GM12878 (cell line): ENCODE data around the gene PTGFRN. TPM values are rescaled to one million over a fixed set of nuclear protein-coding genes. Genes with fewer than 3 reads are reported as not detected.

Source experiments
- ATAC-seq: fragments of 200-7000 bp; cut with Tn5 transposase; 3 replicates; pipeline ENCODE4 v1.9.1; 2020; ENCODE audit warnings: mild to moderate bottlenecking, moderate library complexity
- BruUV-seq: library from RNA; stranded (reverse); fragments of 400-500 nt; replicated peaks from 2 replicates; lab custom pipeline; 2021; lab: Mats Ljungman, UMichigan
- CTCF ChIA-PET: fragments of 300-600 bp; sonication (Branson Sonifier 250); formaldehyde crosslinking; extraction: SDS; loops from one replicate; lab custom pipeline; 2021; ENCODE audit warnings: inconsistent platforms; lab: Yijun Ruan, JAX
- POLR2A ChIA-PET: fragments of 350-600 bp; formaldehyde crosslinking; extraction: SDS; loops from one replicate; lab custom pipeline; 2021; ENCODE audit warnings: inconsistent platforms; lab: Charles Lee
- RAD21 ChIA-PET: fragments of 300-600 bp; sonication (Branson Sonifier 250); formaldehyde crosslinking; loops from one replicate; lab custom pipeline; 2023; ENCODE audit warnings: antibody characterized with exemption; ENCODE audit not compliant: unreplicated experiment; lab: Charles Lee
- SMC1A ChIA-PET: fragments of 300-600 bp; sonication (Branson Sonifier 250); formaldehyde crosslinking; loops from one replicate; lab custom pipeline; 2023; ENCODE audit not compliant: unreplicated experiment, uncharacterized antibody; lab: Charles Lee
- DNase-seq: peaks from one replicate; pipeline ENCODE4 v3.0.0-alpha.2; 2011; ENCODE audit warnings: low read depth, low spot score
- FAIRE-seq: peaks from 3 replicates; lab custom pipeline; 2011; peaks lifted over from hg19 to GRCh38; lab: Jason Lieb, UNC
- H2AFZ ChIP-seq: 2 replicates; pipeline ENCODE4 v1.6.0; 2011; ENCODE audit warnings: low read depth, low read length, control low read depth; ENCODE audit not compliant: control insufficient read depth
- H3K27ac ChIP-seq: 2 replicates; pipeline ENCODE4 v1.5.1; 2011; ENCODE audit warnings: control low read depth; ENCODE audit not compliant: control insufficient read depth, insufficient read depth
- H3K27me3 ChIP-seq, 2 experiments: replicated peaks in 1 of 2; 2 replicates each; pipeline versions ENCODE4 v1.6.0 to v1.6.1; 2011; ENCODE audit warnings: low read length in 1 of 2; ENCODE audit not compliant: control insufficient read depth in 2 of 2, insufficient read depth in 2 of 2
- H3K36me3 ChIP-seq, 2 experiments: 2 replicates each; pipeline ENCODE4 v1.5.1; 2011; ENCODE audit warnings: low read length in 1 of 2; ENCODE audit not compliant: control insufficient read depth in 2 of 2, insufficient read depth in 2 of 2
- H3K4me1 ChIP-seq: 2 replicates; pipeline ENCODE4 v1.6.1; 2011; ENCODE audit warnings: mild to moderate bottlenecking, low read length, moderate library complexity, mixed read lengths; ENCODE audit not compliant: control insufficient read depth, insufficient read depth
- H3K4me2 ChIP-seq: 2 replicates; pipeline ENCODE4 v1.6.0; 2011; ENCODE audit warnings: control low read depth; ENCODE audit not compliant: control insufficient read depth, insufficient read depth
- H3K4me3 ChIP-seq: fragments of 200-600 bp; sonication (generic); 2 replicates; pipeline ENCODE4 v1.5.1; 2016
- H3K79me2 ChIP-seq: 2 replicates; pipeline ENCODE4 v1.6.0; 2011; ENCODE audit warnings: low read length; ENCODE audit not compliant: control insufficient read depth, insufficient read depth
- H3K9ac ChIP-seq: 2 replicates; pipeline ENCODE4 v1.8.0; 2011; ENCODE audit warnings: low read length, control low read depth, mixed read lengths; ENCODE audit not compliant: control insufficient read depth, insufficient read depth
- H3K9me3 ChIP-seq: replicated peaks from 3 replicates; pipeline ENCODE4 v1.5.1; 2011; ENCODE audit warnings: mild to moderate bottlenecking, low read length; ENCODE audit not compliant: control insufficient read depth, insufficient read depth
- H4K20me1 ChIP-seq: 2 replicates; pipeline ENCODE4 v1.6.0; 2011; ENCODE audit not compliant: control insufficient read depth, insufficient read depth
- NFIC ChIP-seq: IDR thresholded peaks from 2 replicates; pipeline ENCODE4 v1.6.1; 2012; ENCODE audit warnings: low read depth, mild to moderate bottlenecking, inconsistent platforms, low read length, moderate library complexity
- POLR2A ChIP-seq: IDR thresholded peaks from 2 replicates; pipeline ENCODE4 v1.6.1; 2011; ENCODE audit warnings: low read depth, mild to moderate bottlenecking, low read length
- POLR2AphosphoS5 ChIP-seq: IDR thresholded peaks from 2 replicates; pipeline ENCODE4 v1.6.1; 2011; ENCODE audit warnings: mild to moderate bottlenecking, low read length, inconsistent platforms
- SRF ChIP-seq, 2 experiments: IDR thresholded peaks; 2 replicates each; pipeline ENCODE4 v1.6.1; 2011; ENCODE audit warnings: low read depth in 2 of 2, low read length in 2 of 2, mild to moderate bottlenecking in 1 of 2, moderate library complexity in 1 of 2
- TAF1 ChIP-seq: IDR thresholded peaks from 2 replicates; pipeline ENCODE4 v1.6.1; 2011; ENCODE audit warnings: mild to moderate bottlenecking, low read depth, low read length, borderline replicate concordance
- TBL1XR1 ChIP-seq: IDR thresholded peaks from 2 replicates; pipeline ENCODE4 v1.6.1; 2012; ENCODE audit warnings: low read depth, low read length, improper control_type of control experiment
- ZNF24 ChIP-seq: fragments of 450-650 bp; IDR thresholded peaks from 2 replicates; pipeline ENCODE4 v1.6.1; 2017; ENCODE audit warnings: antibody characterized with exemption, mild to moderate bottlenecking
- ZNF622 ChIP-seq: fragments of 450-650 bp; IDR thresholded peaks from 2 replicates; pipeline ENCODE4 v1.6.1; 2017; ENCODE audit warnings: mild to moderate bottlenecking, inconsistent platforms
- ZZZ3 ChIP-seq: IDR thresholded peaks from 2 replicates; pipeline ENCODE4 v1.6.1; 2011; ENCODE audit warnings: low read depth; ENCODE audit not compliant: control insufficient read depth, insufficient read length
- WGBS: methylation state at CpG from one replicate; pipeline ENCODE4 v1.1.6; 2016; ENCODE audit warnings: low lambda C conversion rate; ENCODE audit not compliant: insufficient replicate concordance, insufficient coverage; ENCODE audit errors: missing lambda C conversion rate; 5-methylcytosine and 5-hydroxymethylcytosine counted together
- in situ Hi-C: fragments of 300-500 bp; cut with MboI; formaldehyde crosslinking; loops from 9 replicates; pipeline ENCODE4 v1.14.3; 2018; ENCODE audit warnings: mixed read lengths
- intact Hi-C: fragments of 100-400 bp; cut with micrococcal nuclease; formaldehyde crosslinking; loops from one replicate; pipeline ENCODE4 v1.14.2; 2022; ENCODE audit not compliant: unreplicated experiment
- polyA plus RNA-seq, 11 experiments: library from polyadenylated mRNA; depleted of rRNA in 4 of 11; unstranded in 6 of 11; stranded (reverse) in 5 of 11; fragments of >200 nt; fragmentation: Nextera tagmentation in 4 of 11; fragmentation: Illumina TruSeq in 1 of 11; extraction: Ambion mirVana in 4 of 11; extraction: Trizol in 1 of 11; gene quantifications; 1 replicate in 1 of 11; 2 replicates in 10 of 11; pipeline versions ENCODE4 v1.2.1 to v1.2.3, GENCODE V29; 2011 to 2016; ENCODE audit warnings: inconsistent platforms in 2 of 11, missing spikeins in 2 of 11, low read depth in 1 of 11
- total RNA-seq, 4 experiments: library from RNA; depleted of rRNA in 3 of 4; stranded (reverse); fragments of >200 nt in 3 of 4; fragmentation: Illumina TruSeq in 1 of 4; extraction: Trizol in 1 of 4; gene quantifications; 2 replicates each; pipeline versions ENCODE4 v1.2.1 to v1.2.3, GENCODE V29; 2013 to 2021
- TF ChIP-seq, protein P1 (sequence below): fragments of 450-650 bp; conservative IDR thresholded peaks from 2 replicates; pipeline ENCODE4 v1.6.1; 2017; ENCODE audit warnings: mild to moderate bottlenecking, moderate library complexity
- TF ChIP-seq, protein P2 (sequence below): IDR thresholded peaks from 2 replicates; pipeline ENCODE4 v1.6.1; 2011; ENCODE audit warnings: low read depth, mild to moderate bottlenecking, low read length, moderate library complexity, borderline replicate concordance; ENCODE audit errors: extremely low read depth
- TF ChIP-seq, protein P3 (sequence below): IDR thresholded peaks from 2 replicates; pipeline ENCODE4 v1.6.1; 2012; ENCODE audit warnings: improper control_type of control experiment, low read depth, low read length; ENCODE audit not compliant: insufficient replicate concordance

PTGFRN gene
- total and polyA plus RNA-seq, 10 of the 15 experiments (the other 5 are each of a cell fraction or from before 2014, with no cell fraction given), result 2.7 to 8.3 (median 5.1) TPM

DNA sequence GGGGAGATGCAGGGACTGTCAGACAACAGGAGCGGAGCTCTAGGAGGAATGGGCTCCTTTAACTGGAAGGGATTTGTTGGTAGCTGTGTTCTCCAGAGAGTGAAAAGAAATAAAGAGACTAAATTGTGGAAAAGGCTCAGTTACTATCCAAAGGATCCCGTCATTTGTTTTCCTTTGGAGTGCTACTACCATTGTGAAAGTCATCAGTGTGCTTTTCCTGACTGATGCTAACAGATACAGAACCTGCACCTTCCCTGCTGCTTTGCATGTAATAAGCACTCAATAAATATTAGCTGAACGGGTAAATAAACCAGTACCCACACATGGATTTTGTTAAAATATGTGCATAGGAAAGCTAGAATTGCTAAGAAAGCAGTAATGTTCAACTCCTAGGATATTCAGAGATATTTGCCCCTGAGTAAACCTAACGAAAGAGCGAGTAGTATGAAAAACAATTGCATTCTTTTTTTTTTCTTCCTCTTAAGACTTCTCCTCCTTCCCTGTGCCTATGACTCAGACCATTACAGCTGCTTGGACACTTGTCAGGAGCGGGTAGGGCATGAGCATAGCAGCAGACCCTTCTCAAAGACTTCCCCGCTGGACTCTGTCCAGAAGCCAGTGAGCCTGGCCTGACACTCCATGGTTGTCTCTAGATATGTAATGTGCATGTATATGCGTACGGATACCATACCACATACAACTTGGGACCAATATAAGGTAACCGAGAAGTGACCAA lies 41.7 kb downstream of the PTGFRN start (continued):
- TF ChIP-seq, protein P1, sequence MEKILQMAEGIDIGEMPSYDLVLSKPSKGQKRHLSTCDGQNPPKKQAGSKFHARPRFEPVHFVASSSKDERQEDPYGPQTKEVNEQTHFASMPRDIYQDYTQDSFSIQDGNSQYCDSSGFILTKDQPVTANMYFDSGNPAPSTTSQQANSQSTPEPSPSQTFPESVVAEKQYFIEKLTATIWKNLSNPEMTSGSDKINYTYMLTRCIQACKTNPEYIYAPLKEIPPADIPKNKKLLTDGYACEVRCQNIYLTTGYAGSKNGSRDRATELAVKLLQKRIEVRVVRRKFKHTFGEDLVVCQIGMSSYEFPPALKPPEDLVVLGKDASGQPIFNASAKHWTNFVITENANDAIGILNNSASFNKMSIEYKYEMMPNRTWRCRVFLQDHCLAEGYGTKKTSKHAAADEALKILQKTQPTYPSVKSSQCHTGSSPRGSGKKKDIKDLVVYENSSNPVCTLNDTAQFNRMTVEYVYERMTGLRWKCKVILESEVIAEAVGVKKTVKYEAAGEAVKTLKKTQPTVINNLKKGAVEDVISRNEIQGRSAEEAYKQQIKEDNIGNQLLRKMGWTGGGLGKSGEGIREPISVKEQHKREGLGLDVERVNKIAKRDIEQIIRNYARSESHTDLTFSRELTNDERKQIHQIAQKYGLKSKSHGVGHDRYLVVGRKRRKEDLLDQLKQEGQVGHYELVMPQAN, result no peak
- TF ChIP-seq ZNF24 (no peak), ZNF622 (no peak), ZZZ3 (no peak), POLR2AphosphoS5 (no peak), NFIC (no peak), SRF (IDR thresholded peaks at IDR 0.05; ENCODE audit: low read depth in 2 of 2, low read length in 2 of 2) (no peak), POLR2A (no peak), TBL1XR1 (no peak)

DNA sequence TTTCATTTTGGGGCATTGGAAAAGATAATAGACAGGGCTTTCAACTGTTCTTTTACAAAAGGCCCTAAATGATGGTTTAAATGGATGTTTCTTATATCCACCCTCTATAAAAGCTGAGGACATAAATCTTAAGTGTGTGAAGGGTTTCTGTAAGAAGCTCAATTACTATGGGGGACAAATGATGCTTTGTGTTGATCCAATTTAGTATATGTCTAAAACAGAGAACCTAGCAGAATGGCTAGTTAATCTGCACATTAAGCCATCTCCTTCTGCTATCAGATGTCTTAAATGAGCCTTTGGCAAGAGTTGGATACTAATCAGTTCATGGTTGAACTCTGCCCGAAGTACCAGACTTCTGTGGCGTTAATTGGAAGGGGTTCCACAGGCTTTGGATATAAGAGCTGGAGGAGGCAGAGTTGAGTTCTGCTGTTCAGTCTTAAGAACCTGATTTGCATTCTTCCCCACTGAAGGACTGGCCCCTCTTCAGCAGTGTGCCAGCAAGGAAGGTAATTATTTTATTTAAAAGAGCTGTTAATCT lies 43.1 kb downstream of the PTGFRN start:
- Histone ChIP-seq H3K4me1 (no peaks in the 10 kb centered on the region), H3K9me3 (no peaks in the 10 kb centered on the region), H3K27me3 (no peaks in the 10 kb centered on the region; a peak in 1 of 4 replicates), H2AFZ (no peak overlapping the region), H3K4me3 (no peak overlapping the region), H3K9ac (no peak overlapping the region), H4K20me1 (no peaks in the 10 kb centered on the region), H3K4me2 (no peak overlapping the region), H3K27ac (no peak overlapping the region), H3K79me2 (no peaks in the 10 kb centered on the region), H3K36me3 (no peaks in the 10 kb centered on the region; a peak in 1 of 4 replicates)
- ChIA-PET RAD21 (no interaction called here), CTCF (interaction anchor here (1.4 to 2.5 kb wide), 2 partner anchors 18 to 99 kb away, joined by 5 to 13 read pairs; no protein-coding TSS in a partner anchor), SMC1A (interaction anchor here (0.9 to 1.6 kb wide), 4 partner anchors 10 to 32 kb away, joined by 3 to 4 read pairs (median 3); no protein-coding TSS in a partner anchor), POLR2A (interaction anchor here (0.7 kb wide), 1 partner anchor 45 kb away, joined by 4 read pairs; no protein-coding TSS in a partner anchor)
- ATAC-seq, result no peak
- BruUV-seq, result no TSS peak
- 22% methylated on average over 2 of the region's 2 CpGs for WGBS
- DNase-seq, result no peak
- FAIRE-seq, result no peak
- intact Hi-C loops (no loop called here), in situ Hi-C loops (no loop called here)
- TF ChIP-seq, protein P2, sequence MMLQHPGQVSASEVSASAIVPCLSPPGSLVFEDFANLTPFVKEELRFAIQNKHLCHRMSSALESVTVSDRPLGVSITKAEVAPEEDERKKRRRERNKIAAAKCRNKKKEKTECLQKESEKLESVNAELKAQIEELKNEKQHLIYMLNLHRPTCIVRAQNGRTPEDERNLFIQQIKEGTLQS, result no peak
- TF ChIP-seq, protein P1, result no peak
- no peak for TF ChIP-seq TAF1
- TF ChIP-seq, protein P3, sequence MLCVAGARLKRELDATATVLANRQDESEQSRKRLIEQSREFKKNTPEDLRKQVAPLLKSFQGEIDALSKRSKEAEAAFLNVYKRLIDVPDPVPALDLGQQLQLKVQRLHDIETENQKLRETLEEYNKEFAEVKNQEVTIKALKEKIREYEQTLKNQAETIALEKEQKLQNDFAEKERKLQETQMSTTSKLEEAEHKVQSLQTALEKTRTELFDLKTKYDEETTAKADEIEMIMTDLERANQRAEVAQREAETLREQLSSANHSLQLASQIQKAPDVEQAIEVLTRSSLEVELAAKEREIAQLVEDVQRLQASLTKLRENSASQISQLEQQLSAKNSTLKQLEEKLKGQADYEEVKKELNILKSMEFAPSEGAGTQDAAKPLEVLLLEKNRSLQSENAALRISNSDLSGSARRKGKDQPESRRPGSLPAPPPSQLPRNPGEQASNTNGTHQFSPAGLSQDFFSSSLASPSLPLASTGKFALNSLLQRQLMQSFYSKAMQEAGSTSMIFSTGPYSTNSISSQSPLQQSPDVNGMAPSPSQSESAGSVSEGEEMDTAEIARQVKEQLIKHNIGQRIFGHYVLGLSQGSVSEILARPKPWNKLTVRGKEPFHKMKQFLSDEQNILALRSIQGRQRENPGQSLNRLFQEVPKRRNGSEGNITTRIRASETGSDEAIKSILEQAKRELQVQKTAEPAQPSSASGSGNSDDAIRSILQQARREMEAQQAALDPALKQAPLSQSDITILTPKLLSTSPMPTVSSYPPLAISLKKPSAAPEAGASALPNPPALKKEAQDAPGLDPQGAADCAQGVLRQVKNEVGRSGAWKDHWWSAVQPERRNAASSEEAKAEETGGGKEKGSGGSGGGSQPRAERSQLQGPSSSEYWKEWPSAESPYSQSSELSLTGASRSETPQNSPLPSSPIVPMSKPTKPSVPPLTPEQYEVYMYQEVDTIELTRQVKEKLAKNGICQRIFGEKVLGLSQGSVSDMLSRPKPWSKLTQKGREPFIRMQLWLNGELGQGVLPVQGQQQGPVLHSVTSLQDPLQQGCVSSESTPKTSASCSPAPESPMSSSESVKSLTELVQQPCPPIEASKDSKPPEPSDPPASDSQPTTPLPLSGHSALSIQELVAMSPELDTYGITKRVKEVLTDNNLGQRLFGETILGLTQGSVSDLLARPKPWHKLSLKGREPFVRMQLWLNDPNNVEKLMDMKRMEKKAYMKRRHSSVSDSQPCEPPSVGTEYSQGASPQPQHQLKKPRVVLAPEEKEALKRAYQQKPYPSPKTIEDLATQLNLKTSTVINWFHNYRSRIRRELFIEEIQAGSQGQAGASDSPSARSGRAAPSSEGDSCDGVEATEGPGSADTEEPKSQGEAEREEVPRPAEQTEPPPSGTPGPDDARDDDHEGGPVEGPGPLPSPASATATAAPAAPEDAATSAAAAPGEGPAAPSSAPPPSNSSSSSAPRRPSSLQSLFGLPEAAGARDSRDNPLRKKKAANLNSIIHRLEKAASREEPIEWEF, result no peak
